NT2/D1 (cell line): ENCODE measurements around the gene RASD1.

Experiments
- DNase-seq: peaks from one replicate; pipeline ENCODE4 v3.0.0-alpha.2; 2011; ENCODE audit warnings: low read depth, low spot score
- H3K27me3 ChIP-seq: 2 replicates; pipeline ENCODE4 v1.6.0; 2011; ENCODE audit warnings: mild to moderate bottlenecking; ENCODE audit not compliant: insufficient read length, insufficient read depth
- H3K36me3 ChIP-seq: 2 replicates; pipeline ENCODE4 v1.6.1; 2011; ENCODE audit warnings: mild to moderate bottlenecking, low read length, mixed read lengths; ENCODE audit not compliant: insufficient read depth, insufficient read length
- H3K4me1 ChIP-seq: 2 replicates; pipeline ENCODE4 v1.5.1; 2011; ENCODE audit not compliant: insufficient read depth, insufficient read length
- H3K4me3 ChIP-seq: 2 replicates; pipeline ENCODE4 v1.5.1; 2011; ENCODE audit warnings: low read depth; ENCODE audit not compliant: insufficient read length
- H3K9ac ChIP-seq: 2 replicates; pipeline ENCODE4 v1.6.0; 2011; ENCODE audit warnings: low read depth; ENCODE audit not compliant: insufficient read length
- H3K9me3 ChIP-seq: 2 replicates; pipeline ENCODE4 v1.5.1; 2011; ENCODE audit warnings: mild to moderate bottlenecking, low read length; ENCODE audit not compliant: insufficient read depth
- SUZ12 ChIP-seq: IDR thresholded peaks from 2 replicates; pipeline ENCODE4 v1.6.1; 2011; ENCODE audit not compliant: insufficient read length, insufficient read depth; ENCODE audit errors: extremely low read depth
- YY1 ChIP-seq: IDR thresholded peaks from 2 replicates; pipeline ENCODE4 v1.6.1; 2011; ENCODE audit not compliant: insufficient read length, insufficient read depth
- ZNF274 ChIP-seq: IDR thresholded peaks from 2 replicates; pipeline ENCODE4 v1.6.1; 2011; ENCODE audit warnings: mild to moderate bottlenecking, low read depth, low read length

RASD1 gene

GRCh38 chr17:17532991-17533390 lies 36.8 kb upstream of the RASD1 start:
- H3K4me1 ChIP-seq = peaks cover 4% of the 10 kb centered on the region
- no peaks in the 10 kb centered on the region for H3K9me3 ChIP-seq
- DNase-seq = no peak
- H3K36me3 ChIP-seq = no peaks in the 10 kb centered on the region
- no peak overlapping the region for H3K4me3 ChIP-seq
- H3K27me3 ChIP-seq = no peaks in the 10 kb centered on the region
- no peak overlapping the region for H3K9ac ChIP-seq
- TF ChIP-seq YY1 (no peak), SUZ12 (no peak), ZNF274 (no peak)

DNA sequence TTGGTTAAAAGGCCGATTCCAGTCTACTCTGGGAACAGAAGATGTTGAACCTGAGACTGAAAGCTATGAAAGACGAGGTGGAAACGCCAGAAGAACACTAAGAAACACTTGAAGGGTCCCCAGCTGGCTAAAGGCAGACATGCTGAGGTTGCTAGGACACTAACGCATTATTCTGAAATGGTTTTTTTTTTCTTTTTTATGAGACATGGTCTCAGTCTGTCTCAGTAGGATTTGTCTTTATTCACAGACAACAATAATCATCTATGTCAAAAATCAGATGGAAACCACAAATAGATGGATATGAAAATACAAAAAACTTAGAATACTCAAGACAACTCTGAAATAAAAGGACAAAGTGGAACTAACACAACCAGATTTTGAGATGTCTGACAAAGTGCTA lies 35.0 kb upstream of the RASD1 start:
- no peak for DNase-seq
- peaks cover 7% of the 10 kb centered on the region for H3K4me1 ChIP-seq
- TF ChIP-seq YY1 (no peak), ZNF274 (no peak), SUZ12 (no peak)

DNA sequence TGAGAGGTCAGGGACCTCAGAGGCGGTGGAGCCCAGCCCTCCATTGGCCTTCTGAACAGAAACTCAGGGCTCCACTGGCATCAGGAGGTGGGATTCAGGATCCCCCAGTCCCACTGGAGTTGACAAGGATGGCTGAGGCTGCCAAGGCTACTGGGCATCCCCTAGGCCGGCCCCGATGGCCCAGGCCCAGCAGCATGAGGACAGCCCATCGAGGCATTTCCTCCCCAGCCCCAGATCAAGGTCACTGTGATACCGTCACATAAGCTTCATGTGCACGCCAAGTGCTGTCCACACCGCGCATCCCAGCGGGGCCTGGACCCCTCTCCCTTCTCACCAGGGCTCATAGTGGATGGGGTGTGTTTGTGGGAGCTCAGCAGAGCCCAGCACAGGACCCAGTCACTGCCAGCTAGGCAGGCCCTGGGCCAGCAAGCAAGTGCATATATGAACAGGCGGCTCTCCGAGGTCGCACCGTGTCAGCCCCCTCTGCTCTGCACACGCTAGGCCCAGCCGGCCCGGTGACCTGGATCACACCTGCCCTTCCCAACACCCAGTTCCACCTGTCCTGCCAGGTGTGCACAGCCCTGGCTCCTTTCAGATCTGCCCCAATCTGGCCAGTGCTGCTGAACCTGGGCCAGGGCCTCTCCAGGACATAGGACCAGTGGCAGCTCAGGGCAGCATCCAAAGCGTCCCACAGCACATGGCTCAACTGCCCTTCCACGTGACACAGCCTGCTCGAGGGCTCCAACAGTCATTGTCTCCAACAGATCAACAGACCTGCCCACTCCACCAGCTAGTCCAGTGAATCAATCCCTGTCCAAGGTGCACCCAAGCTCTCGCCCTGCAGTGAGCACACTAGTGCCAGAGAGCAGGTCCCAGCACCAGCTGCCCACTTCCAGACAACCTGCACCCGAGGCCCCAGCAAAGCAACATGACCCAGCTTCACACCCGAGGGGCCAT lies 32.8 kb upstream of the RASD1 start:
- TF ChIP-seq ZNF274 (no peak), YY1 (no peak), SUZ12 (no peak)
- no peaks in the 10 kb centered on the region for H3K9me3 ChIP-seq
- DNase-seq = no peak

More for the DNA sequence above, 35.0 kb upstream of the RASD1 start:
- Histone ChIP-seq H3K9me3 (no peaks in the 10 kb centered on the region), H3K9ac (no peak overlapping the region), H3K27me3 (no peaks in the 10 kb centered on the region), H3K4me3 (no peak overlapping the region), H3K36me3 (no peaks in the 10 kb centered on the region)

DNA sequence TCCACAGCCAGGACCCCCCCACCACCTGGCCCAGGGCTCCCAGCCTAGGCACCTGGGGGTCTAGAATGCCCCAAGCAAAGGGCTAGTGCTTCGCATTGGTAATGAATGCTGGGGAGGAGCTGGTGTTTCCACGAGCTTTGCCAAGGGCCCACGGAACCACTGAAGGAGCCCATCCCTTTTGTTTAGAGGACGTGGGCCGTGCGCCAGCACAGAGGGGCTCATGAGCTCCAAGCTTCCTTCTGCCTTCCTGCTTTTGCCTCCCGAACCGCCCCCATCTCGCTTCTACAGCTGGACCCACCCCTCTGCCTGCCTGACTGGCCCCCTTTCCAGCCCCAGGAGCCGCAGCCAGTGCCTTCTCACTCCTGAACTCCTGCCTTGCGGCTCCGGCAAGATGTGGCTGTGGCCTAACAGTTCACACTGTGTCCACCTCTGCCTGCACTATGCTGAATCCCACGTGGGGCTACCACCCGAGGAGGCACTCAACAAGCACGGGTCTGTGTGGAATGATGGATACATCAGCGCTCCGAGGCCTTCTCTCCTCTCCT lies 31.8 kb upstream of the RASD1 start:
- Histone ChIP-seq H3K4me3 (no peak overlapping the region), H3K36me3 (no peaks in the 10 kb centered on the region), H3K9me3 (no peaks in the 10 kb centered on the region), H3K4me1 (peaks cover 17% of the 10 kb centered on the region), H3K9ac (no peak overlapping the region), H3K27me3 (no peaks in the 10 kb centered on the region)
- no peak for DNase-seq
- no peak for TF ChIP-seq YY1
- TF ChIP-seq ZNF274 = no peak
- TF ChIP-seq SUZ12 = no peak

More for the DNA sequence above, 32.8 kb upstream of the RASD1 start:
- Histone ChIP-seq H3K27me3 (no peaks in the 10 kb centered on the region), H3K4me3 (no peak overlapping the region), H3K36me3 (no peaks in the 10 kb centered on the region), H3K4me1 (peaks cover 13% of the 10 kb centered on the region), H3K9ac (no peak overlapping the region)

DNA sequence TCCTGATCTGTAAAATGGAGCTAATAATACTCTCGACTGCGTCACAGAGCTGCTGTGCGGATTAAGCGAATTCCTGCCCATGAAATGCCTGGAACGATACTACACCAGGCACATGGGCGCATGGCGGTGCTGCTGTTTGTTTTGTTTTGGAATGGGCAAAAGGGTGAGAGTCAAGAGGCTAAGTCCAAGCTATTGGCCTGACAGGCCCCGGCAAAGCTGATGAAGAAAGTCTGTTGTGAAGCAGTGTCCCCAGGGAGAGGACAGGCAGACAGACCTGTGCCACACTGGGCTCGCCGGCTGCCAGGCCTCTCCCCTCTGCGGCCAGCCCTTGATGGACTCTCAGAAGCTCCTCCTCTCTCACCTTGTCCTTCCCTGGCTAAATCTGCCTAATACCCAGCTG lies 31.3 kb upstream of the RASD1 start:
- no peaks in the 10 kb centered on the region for H3K27me3 ChIP-seq
- no peak overlapping the region for H3K4me3 ChIP-seq
- TF ChIP-seq YY1 = no peak
- TF ChIP-seq SUZ12 = no peak
- TF ChIP-seq ZNF274 = no peak
- H3K4me1 ChIP-seq = peaks cover 20% of the 10 kb centered on the region
- H3K9me3 ChIP-seq = no peaks in the 10 kb centered on the region
- H3K9ac ChIP-seq = no peak overlapping the region
- no peak for DNase-seq
- no peaks in the 10 kb centered on the region for H3K36me3 ChIP-seq

DNA sequence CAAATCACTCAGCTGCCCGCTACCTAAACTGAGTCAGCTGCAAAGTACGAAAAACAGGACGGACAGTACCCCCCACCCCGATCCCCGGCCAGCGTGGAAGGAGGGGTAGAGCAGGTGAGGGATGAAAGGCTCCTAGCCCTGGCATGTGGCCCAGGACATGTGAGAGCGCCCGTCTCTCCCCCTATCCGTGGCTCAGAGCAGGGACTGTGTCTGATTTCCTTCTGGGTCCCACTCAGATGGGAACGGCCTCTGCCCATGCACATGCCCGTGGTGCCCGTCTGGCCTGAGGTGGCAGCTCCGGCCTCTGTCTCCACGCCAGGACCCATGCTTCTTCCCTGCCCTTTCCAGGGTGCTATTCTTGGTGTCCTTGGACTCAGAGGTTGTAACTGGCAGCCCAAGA lies 30.2 kb upstream of the RASD1 start:
- no peaks in the 10 kb centered on the region for H3K9me3 ChIP-seq
- H3K9ac ChIP-seq = peak overlapping the region; percentile 17
- H3K36me3 ChIP-seq = no peaks in the 10 kb centered on the region
- no peak for DNase-seq
- H3K4me3 ChIP-seq = no peak overlapping the region
- H3K27me3 ChIP-seq = no peaks in the 10 kb centered on the region
- no peak for TF ChIP-seq SUZ12
- TF ChIP-seq ZNF274 = no peak
- no peak for TF ChIP-seq YY1
- peaks cover 27% of the 10 kb centered on the region for H3K4me1 ChIP-seq

GRCh38 chr17:17525956-17526355 lies 29.8 kb upstream of the RASD1 start:
- TF ChIP-seq SUZ12 (no peak), ZNF274 (no peak), YY1 (no peak)
- no peak overlapping the region for H3K4me3 ChIP-seq
- peak overlapping the region; percentile 17 for H3K9ac ChIP-seq
- H3K36me3 ChIP-seq = peaks cover 1% of the 10 kb centered on the region
- peaks cover 27% of the 10 kb centered on the region for H3K4me1 ChIP-seq
- no peaks in the 10 kb centered on the region for H3K9me3 ChIP-seq
- no peaks in the 10 kb centered on the region for H3K27me3 ChIP-seq
- no peak for DNase-seq
